Measurements from ENCODE around the gene CENPL.

Gene CENPL

GRCh38 chr1:173758110-173758509, 66.6 kb downstream of the CENPL start:
- DNase-seq (ENCODE audit: low read depth in 2 of 2): no peak

GRCh38 chr1:173757666-173758065, 67.0 kb downstream of the CENPL start:
- no peak for DNase-seq (ENCODE audit: low read depth in 2 of 2)

DNA sequence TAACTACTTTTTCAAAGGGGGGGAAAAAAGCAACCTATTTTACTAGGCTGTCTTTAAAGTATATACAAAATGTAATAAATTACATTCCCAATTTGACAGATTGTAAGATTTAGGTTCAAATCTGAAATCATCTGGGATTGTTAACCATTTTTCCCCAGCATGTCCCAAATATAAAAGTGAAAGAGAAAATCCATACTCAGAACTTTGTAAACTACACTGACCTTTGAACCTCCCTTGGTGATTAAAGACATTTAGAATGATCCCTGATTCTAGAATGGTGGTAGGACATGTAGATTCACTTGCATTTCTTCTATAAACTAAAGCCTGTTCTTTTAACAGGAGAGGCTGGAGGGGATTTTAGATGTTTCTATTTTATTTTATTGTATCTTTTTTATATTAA, 70.9 kb downstream of the CENPL start:
- no peak for DNase-seq (ENCODE audit: low read depth in 2 of 2)
